Measurements from ENCODE around the gene SLC35C1.

GRCh38 chr11:45802531-45803317 is 2.2 kb upstream of the SLC35C1 start:
- TF ChIP-seq CTCF (IDR thresholded peaks at IDR 0.05) (no peak), POLR2A (IDR thresholded peaks at IDR 0.05) (no peak)

Data from lower leg skin (tissue), 3 donors.